HUES6 (cell line): Measurements from ENCODE around the gene C5orf63.
"Not testable (repeated sequence)": the region's sequence is repeated elsewhere in the genome, so short reads cannot be mapped to it uniquely, and the experiment has no call there.

Experiments used
- H3K27ac ChIP-seq: 2 replicates; pipeline ENCODE4 v1.7.0; 2013; ENCODE audit warnings: low read depth, mild to moderate bottlenecking, low read length, inconsistent platforms
- H3K27me3 ChIP-seq: 2 replicates; pipeline ENCODE4 v1.6.1; 2013; ENCODE audit warnings: low read length; ENCODE audit not compliant: control insufficient read depth, insufficient read depth
- H3K36me3 ChIP-seq: 2 replicates; pipeline ENCODE4 v1.6.1; 2013; ENCODE audit warnings: low read length; ENCODE audit not compliant: control insufficient read depth, insufficient read depth
- H3K4me1 ChIP-seq: 2 replicates; pipeline ENCODE4 v1.6.1; 2013; ENCODE audit warnings: low read length; ENCODE audit not compliant: control insufficient read depth, insufficient read depth
- H3K4me3 ChIP-seq: 2 replicates; pipeline ENCODE4 v1.5.1; 2013; ENCODE audit warnings: low read depth, low read length
- H3K9ac ChIP-seq: one replicate; pipeline ENCODE4 v1.6.1; 2013; ENCODE audit warnings: mild to moderate bottlenecking, low read length
- H3K9me3 ChIP-seq: 2 replicates; pipeline ENCODE4 v1.6.1; 2013; ENCODE audit warnings: low read depth, low read length; ENCODE audit not compliant: control insufficient read depth, insufficient read depth

Gene C5orf63

DNA sequence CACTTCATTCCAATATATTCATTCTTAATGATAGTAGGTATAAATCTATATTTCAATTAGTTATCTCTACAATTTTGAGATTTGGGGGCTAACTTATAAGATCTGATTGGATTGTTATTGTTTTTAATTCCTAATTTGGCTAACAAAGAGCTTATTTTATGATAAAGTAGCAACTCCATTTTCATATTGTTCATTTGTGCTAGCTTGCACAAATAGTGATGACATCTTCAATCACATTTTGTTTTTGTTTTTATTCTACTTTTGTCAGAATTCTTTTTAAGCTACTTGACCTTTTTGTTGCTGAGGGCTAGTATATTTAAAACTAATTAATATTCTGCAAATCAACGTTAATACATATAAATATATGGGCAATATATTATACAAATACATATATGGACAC, 65.8 kb downstream of the C5orf63 start:
- Histone ChIP-seq H3K27ac (no peak overlapping the region), H3K4me3 (no peak overlapping the region), H3K9ac (no peak overlapping the region), H3K27me3 (no peaks in the 10 kb centered on the region), H3K9me3 (no peaks in the 10 kb centered on the region), H3K4me1 (peaks cover 6% of the 10 kb centered on the region; the same call in 1 of the 2 replicates), H3K36me3 (no peaks in the 10 kb centered on the region)

DNA sequence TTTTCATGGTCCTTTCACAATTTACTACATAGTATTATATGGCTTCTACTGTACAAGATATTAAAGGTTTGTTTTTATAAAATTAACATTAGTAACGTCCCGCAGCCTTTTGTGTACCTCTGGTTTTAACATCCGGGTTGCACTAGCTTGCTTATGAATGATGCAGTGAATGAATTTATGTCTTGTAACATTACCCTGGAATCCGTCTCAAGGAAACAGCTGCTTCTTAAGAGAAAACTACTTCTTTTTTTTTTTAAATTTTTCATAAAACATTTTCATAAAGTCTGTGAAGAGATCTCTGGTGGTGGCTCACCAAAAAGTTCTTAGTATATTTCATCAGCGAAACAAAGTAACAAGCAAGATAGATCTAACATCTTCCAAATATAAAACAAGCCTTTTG, 66.6 kb downstream of the C5orf63 start:
- Histone ChIP-seq H3K36me3 (no peaks in the 10 kb centered on the region), H3K4me1 (peaks cover 9% of the 10 kb centered on the region), H3K4me3 (no peak overlapping the region), H3K9ac (no peak overlapping the region), H3K9me3 (no peaks in the 10 kb centered on the region), H3K27me3 (no peaks in the 10 kb centered on the region), H3K27ac (no peak overlapping the region)

GRCh38 chr5:127005282-127005681, 68.0 kb downstream of the C5orf63 start:
- H3K9ac ChIP-seq, H3K4me3 ChIP-seq, H3K36me3 ChIP-seq, H3K27me3 ChIP-seq, H3K9me3 ChIP-seq, H3K27ac ChIP-seq: not testable (repeated sequence)
- H3K4me1 ChIP-seq: peaks cover 11% of the 10 kb centered on the region

- no peaks in the 10 kb centered on the region for H3K9me3 ChIP-seq
- no peaks in the 10 kb centered on the region for H3K27me3 ChIP-seq
- H3K9ac ChIP-seq: no peak overlapping the region
- H3K4me1 ChIP-seq: peaks cover 10% of the 10 kb centered on the region
- no peak overlapping the region for H3K27ac ChIP-seq
- no peak overlapping the region for H3K4me3 ChIP-seq
- H3K36me3 ChIP-seq: no peaks in the 10 kb centered on the region
Observed at GRCh38 chr5:127004721-127005120, 68.6 kb downstream of the C5orf63 start.

DNA sequence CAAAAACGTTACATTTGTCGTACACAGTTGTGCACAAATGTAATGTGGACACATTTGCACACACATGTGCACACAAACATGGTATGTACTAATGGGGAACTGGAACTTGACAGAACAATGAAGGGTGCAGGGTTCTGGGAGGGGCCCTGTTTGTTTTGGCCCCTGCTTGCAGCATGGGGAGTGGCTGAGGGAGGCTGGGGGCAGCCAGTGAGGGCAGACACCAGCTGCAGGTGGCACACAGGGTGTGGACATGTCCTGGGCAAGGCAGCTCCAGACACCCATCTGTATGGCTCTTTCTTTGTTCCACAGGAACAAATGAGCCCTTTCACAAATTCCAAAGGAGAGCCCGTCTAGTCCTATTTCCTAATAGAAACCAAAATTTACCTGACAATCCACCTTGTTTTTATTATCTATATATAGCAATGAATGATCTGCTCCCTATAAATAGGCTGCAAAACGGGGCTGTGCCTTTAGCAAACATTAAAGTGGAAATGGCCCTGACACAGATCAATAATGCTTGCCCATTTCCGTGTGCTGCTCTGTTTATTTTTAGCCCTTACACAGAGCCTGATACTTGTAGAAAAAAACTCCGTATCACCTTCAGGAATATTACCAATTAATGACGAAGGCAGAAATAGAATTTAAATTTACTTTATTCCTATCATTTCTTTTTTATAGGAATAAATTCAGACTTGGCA, 69.4 kb downstream of the C5orf63 start:
- Histone ChIP-seq H3K4me1 (peaks cover 6% of the 10 kb centered on the region; the same call in 1 of the 2 replicates), H3K4me3 (no peak overlapping the region), H3K27ac (no peak overlapping the region), H3K27me3 (no peaks in the 10 kb centered on the region), H3K9me3 (no peaks in the 10 kb centered on the region), H3K9ac (no peak overlapping the region), H3K36me3 (no peaks in the 10 kb centered on the region)

GRCh38 chr5:127002390-127002789, 70.9 kb downstream of the C5orf63 start:
- H3K4me1 ChIP-seq: peaks cover 11% of the 10 kb centered on the region
- no peaks in the 10 kb centered on the region for H3K9me3 ChIP-seq
- no peaks in the 10 kb centered on the region for H3K27me3 ChIP-seq
- H3K4me3 ChIP-seq: no peak overlapping the region
- H3K27ac ChIP-seq: no peak overlapping the region
- no peaks in the 10 kb centered on the region for H3K36me3 ChIP-seq
- no peak overlapping the region for H3K9ac ChIP-seq

GRCh38 chr5:127001621-127002296, 71.5 kb downstream of the C5orf63 start:
- H3K27me3 ChIP-seq: no peaks in the 10 kb centered on the region
- no peaks in the 10 kb centered on the region for H3K36me3 ChIP-seq
- no peak overlapping the region for H3K4me3 ChIP-seq
- no peaks in the 10 kb centered on the region for H3K9me3 ChIP-seq
- H3K9ac ChIP-seq: no peak overlapping the region
- H3K4me1 ChIP-seq: peaks cover 11% of the 10 kb centered on the region
- H3K27ac ChIP-seq: no peak overlapping the region
